GOT3 (cell line): ENCODE measurements around the gene WDPCP.
"Not testable (repeated sequence)": the region's sequence is repeated elsewhere in the genome, so short reads cannot be mapped to it uniquely, and the experiment has no call there.

Experiments
- DNase-seq: peaks from one replicate; lab custom pipeline; 2025; ENCODE audit warnings: mixed read lengths; lab: John Stamatoyannopoulos, UW

WDPCP gene

GRCh38 chr2:63357722-63358121, 230.6 kb downstream of the WDPCP start:
- DNase-seq: not testable (repeated sequence)

- no peak for DNase-seq
Observed at GRCh38 chr2:63347361-63347760, 240.9 kb downstream of the WDPCP start.

- DNase-seq: no peak
Observed at GRCh38 chr2:63346411-63346810, 241.9 kb downstream of the WDPCP start.

- no peak for DNase-seq
Observed at GRCh38 chr2:63345285-63345633, 243.0 kb downstream of the WDPCP start.

GRCh38 chr2:63344575-63345284, 243.5 kb downstream of the WDPCP start:
- DNase-seq: no peak

- no peak for DNase-seq
Observed at GRCh38 chr2:63343397-63344109, 244.7 kb downstream of the WDPCP start.

GRCh38 chr2:63340443-63340842, 247.8 kb downstream of the WDPCP start:
- no peak for DNase-seq

- no peak for DNase-seq
Observed at GRCh38 chr2:63334910-63335309, 253.4 kb downstream of the WDPCP start.

GRCh38 chr2:63326473-63326872, 261.8 kb downstream of the WDPCP start:
- DNase-seq: no peak

- not testable (repeated sequence) for DNase-seq
Observed at GRCh38 chr2:63323662-63324061, 264.6 kb downstream of the WDPCP start.

- DNase-seq: not testable (repeated sequence)
Observed at GRCh38 chr2:63321973-63322372, 266.3 kb downstream of the WDPCP start.

- no peak for DNase-seq
Observed at GRCh38 chr2:63320669-63321068, 267.6 kb downstream of the WDPCP start.

- no peak for DNase-seq
Observed at GRCh38 chr2:63310614-63311013, 277.7 kb downstream of the WDPCP start.

- no peak for DNase-seq
Observed at GRCh38 chr2:63301481-63301880, 286.8 kb downstream of the WDPCP start.

- no peak for DNase-seq
Observed at GRCh38 chr2:63300835-63301234, 287.4 kb downstream of the WDPCP start.

GRCh38 chr2:63287956-63288355, 300.3 kb downstream of the WDPCP start:
- DNase-seq: no peak

- DNase-seq: not testable (repeated sequence)
Observed at GRCh38 chr2:63286520-63286919, 301.8 kb downstream of the WDPCP start.

GRCh38 chr2:63283273-63283672, 305.0 kb downstream of the WDPCP start:
- DNase-seq: no peak

- no peak for DNase-seq
Observed at GRCh38 chr2:63272560-63272959, 315.7 kb downstream of the WDPCP start.

GRCh38 chr2:63270717-63271116, 317.6 kb downstream of the WDPCP start:
- no peak for DNase-seq

GRCh38 chr2:63268946-63269345, 319.3 kb downstream of the WDPCP start:
- DNase-seq: no peak

- no peak for DNase-seq
Observed at GRCh38 chr2:63261137-63261621, 327.1 kb downstream of the WDPCP start.

GRCh38 chr2:63257473-63257872, 330.8 kb downstream of the WDPCP start:
- no peak for DNase-seq

GRCh38 chr2:63249161-63249560, 339.1 kb downstream of the WDPCP start:
- no peak for DNase-seq
